Anterior cingulate cortex (tissue), 58 donors: ENCODE data around the gene MXRA7.
"Not testable (repeated sequence)": the region's sequence is repeated elsewhere in the genome, so short reads cannot be mapped to it uniquely, and the experiment has no call there.

Experiments
- DNase-seq, 58 donors: peaks; one replicate each; lab custom pipeline; 2025; lab: John Stamatoyannopoulos, UW

The MXRA7 gene

DNA sequence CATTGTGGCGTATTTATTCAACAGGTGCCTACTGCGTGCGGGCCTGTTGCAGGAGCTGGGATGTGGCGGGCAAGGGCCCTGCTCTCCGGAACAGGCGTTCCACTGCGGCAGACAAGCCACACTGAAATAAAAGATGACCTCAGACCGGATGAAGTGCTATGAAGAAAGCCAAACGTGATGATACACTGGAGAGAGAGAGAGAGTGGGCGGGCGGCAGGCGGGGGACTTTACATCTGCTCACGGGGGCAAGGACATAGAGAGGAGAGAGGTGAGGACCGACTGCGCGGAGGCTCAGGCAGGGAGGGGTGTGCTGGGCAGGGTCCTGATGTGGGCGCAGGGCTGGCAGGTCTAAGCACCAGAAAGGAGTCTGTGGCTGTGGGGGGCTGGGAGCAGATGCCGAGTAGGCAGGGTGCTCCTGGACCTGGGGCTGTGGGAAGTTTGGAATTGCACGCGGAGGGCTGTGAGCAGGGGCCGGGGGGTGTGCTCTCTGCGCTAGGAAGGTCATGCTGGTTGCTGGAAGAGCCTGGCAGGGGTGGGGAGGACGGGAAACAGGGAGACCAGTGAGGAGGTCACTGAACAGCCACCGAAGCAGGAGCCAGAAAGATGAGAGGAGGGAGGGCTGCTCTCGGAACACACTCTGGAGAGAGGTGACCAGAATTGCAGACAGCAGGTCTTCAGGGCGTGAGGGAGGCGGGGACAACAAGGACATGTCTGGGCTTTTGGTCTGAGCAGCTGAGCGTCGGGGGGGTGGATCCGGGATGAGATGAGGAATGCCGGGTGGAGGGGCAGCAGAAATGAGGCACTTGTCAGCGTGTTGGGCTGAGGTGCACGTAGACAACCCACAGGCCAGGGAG, 9.9 kb downstream of the MXRA7 start:
- DNase-seq = peak in 1 of 58 donors; percentile 24

GRCh38 chr17:76700270-76700616, 10.5 kb downstream of the MXRA7 start:
- no peak for DNase-seq

DNA sequence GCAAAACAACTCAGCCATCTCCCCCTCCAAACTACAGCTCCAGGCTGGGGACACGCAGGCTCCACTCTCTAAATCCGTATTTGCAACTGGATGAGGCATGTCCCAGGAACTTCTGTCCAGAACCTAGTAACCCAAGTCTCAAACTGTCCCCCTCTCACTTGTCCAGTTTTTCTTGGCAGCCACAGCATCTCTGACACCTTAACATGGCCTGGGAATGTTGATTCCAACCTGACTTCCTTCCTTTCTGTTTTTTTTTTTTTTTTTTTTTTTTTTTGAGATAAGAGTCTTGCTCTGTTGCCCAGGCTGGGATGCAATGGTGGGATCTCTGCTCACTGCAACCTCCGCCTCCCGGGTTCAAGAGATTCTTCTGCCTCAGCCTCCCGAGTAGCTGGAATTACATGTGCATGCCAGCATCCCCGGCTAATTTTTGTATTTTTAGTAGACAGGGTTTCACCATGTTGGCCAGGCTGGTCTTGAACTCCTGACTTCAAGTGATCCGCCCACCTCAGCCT, 12.2 kb downstream of the MXRA7 start:
- DNase-seq = not testable (repeated sequence)

GRCh38 chr17:76697702-76698465, 12.9 kb downstream of the MXRA7 start:
- peak in 2 of 58 donors; percentile 11 to 13 for DNase-seq

GRCh38 chr17:76696763-76697701, 13.7 kb downstream of the MXRA7 start:
- no peak for DNase-seq

DNA sequence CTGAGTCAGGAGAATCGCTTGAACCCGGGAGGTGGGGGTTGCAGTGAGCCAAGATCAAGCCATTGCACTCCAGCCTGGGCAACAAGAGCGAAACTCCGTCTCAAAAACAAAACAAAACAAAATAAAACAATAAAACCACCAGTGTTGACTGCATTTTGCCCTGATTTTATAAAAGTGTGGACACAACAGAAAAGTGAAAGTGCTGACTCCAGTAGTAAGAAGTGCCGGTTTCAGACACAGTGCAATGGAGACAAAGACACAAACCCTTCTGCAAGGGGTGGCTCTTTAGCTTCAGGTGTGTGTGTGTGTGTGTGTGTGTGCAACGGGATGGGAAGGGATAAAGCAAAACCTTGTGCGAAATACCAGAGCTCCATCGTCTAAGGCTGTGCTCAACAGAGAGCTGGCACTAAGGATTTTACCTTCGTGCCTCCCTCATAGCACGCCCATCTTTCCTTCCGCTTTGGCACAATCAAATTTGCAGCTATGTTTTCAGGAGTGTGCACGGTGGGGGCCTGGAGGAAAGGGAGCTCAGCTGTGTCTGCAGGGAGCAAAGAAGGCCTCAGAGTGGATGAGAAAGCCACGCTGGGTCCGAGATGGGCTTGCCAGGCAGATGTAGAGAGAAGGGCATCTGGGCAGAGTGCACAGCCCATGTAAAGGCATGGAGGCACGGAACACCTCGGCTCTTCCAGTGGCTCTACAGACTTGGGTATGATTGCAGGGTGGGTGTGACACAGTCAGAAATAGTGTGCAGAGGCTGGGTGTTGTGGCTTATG, 15.5 kb downstream of the MXRA7 start:
- no peak for DNase-seq

GRCh38 chr17:76691379-76692191, 19.2 kb downstream of the MXRA7 start:
- no peak for DNase-seq

GRCh38 chr17:76690596-76691280, 20.0 kb downstream of the MXRA7 start:
- DNase-seq = no peak

DNA sequence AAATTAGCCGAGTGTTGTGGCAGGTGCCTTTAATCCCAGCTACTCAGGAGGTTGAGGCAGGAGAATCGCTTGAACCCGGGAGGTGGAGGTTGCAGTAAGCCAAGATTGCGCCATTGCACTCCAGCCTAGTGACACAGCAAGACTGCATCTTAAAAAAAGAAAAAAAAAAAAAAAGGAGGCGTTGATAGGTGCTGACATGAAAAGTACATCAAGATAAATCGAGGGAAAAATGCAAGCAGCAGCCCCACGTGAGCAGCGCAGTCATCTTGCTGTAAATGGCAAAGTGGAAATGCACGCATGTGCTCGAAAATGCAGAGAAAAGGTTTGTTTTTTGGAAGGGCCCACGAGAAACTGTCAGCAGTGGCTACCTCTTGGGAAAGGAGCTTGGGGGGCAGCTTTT, 20.9 kb downstream of the MXRA7 start:
- no peak for DNase-seq

GRCh38 chr17:76688165-76688622, 22.6 kb downstream of the MXRA7 start:
- DNase-seq = peak in 1 of 58 donors; percentile 50

- peak in 14 of 58 donors; percentile 14 to 62 (median 35) for DNase-seq
Measured at GRCh38 chr17:76687298-76688164, 23.2 kb downstream of the MXRA7 start.

- DNase-seq = peak in 1 of 58 donors; percentile 49
Measured at GRCh38 chr17:76686538-76687297, 24.0 kb downstream of the MXRA7 start.

- DNase-seq = no peak
Measured at GRCh38 chr17:76685846-76686245, 24.9 kb downstream of the MXRA7 start.

GRCh38 chr17:76685366-76685765, 25.4 kb downstream of the MXRA7 start:
- DNase-seq = no peak

- DNase-seq = no peak
Measured at GRCh38 chr17:76684756-76685155, 26.0 kb downstream of the MXRA7 start.
